Gastrocnemius medialis (tissue), 4 donors: ENCODE measurements around the gene RRAS2.

ENCODE experiments used
- CTCF ChIP-seq, 5 experiments: fragments of 450-650 bp in 3 of 5; fragments of 200-600 bp in 2 of 5; sonication (generic) in 2 of 5; IDR thresholded peaks in 4 of 5; conservative IDR thresholded peaks in 1 of 5; 1 replicate in 4 of 5; 2 replicates in 1 of 5; pipeline ENCODE4 v1.5.1; 2016 to 2019; ENCODE audit warnings: antibody characterized with exemption in 5 of 5, mild to moderate bottlenecking in 3 of 5, moderate library complexity in 3 of 5
- POLR2A ChIP-seq, 2 donors: fragments of 450-650 bp; IDR thresholded peaks; one replicate each; pipeline ENCODE4 v1.6.1; 2017; ENCODE audit warnings: antibody characterized with exemption in 2 of 2, mild to moderate bottlenecking in 2 of 2, moderate library complexity in 2 of 2

- TF ChIP-seq POLR2A (IDR thresholded peaks at IDR 0.05) (no peak), CTCF (IDR thresholded peaks at IDR 0.05 in 4 of 5, conservative IDR thresholded peaks at IDR 0.05 in 1 of 5) (no peak)
These were observed 878 bp downstream of the RRAS2 start for GRCh38 chr11:14357881-14358728.
